Neural progenitor cell (in vitro differentiated cells): ENCODE data around the gene PTPRN2.

Experiments
- EZH2 ChIP-seq: fragments of 200-600 bp; sonication (generic); IDR thresholded peaks from 2 replicates; pipeline ENCODE4 v1.6.1; 2017; ENCODE audit warnings: antibody characterized with exemption, mild to moderate bottlenecking, moderate library complexity
- EZH2phosphoT487 ChIP-seq: fragments of 200-600 bp; sonication (generic); IDR thresholded peaks from 2 replicates; pipeline ENCODE4 v1.6.1; 2017; ENCODE audit warnings: antibody characterized with exemption
- TF ChIP-seq, protein P1 (sequence below): fragments of 200-600 bp; sonication (generic); IDR thresholded peaks from 2 replicates; pipeline ENCODE4 v1.5.1; 2017; ENCODE audit warnings: antibody characterized with exemption, mild to moderate bottlenecking

- TF ChIP-seq EZH2phosphoT487 = no peak
- TF ChIP-seq, protein P1, sequence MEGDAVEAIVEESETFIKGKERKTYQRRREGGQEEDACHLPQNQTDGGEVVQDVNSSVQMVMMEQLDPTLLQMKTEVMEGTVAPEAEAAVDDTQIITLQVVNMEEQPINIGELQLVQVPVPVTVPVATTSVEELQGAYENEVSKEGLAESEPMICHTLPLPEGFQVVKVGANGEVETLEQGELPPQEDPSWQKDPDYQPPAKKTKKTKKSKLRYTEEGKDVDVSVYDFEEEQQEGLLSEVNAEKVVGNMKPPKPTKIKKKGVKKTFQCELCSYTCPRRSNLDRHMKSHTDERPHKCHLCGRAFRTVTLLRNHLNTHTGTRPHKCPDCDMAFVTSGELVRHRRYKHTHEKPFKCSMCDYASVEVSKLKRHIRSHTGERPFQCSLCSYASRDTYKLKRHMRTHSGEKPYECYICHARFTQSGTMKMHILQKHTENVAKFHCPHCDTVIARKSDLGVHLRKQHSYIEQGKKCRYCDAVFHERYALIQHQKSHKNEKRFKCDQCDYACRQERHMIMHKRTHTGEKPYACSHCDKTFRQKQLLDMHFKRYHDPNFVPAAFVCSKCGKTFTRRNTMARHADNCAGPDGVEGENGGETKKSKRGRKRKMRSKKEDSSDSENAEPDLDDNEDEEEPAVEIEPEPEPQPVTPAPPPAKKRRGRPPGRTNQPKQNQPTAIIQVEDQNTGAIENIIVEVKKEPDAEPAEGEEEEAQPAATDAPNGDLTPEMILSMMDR = no peak
- no peak for TF ChIP-seq EZH2
Measured at GRCh38 chr7:158235862-158236261, 351.8 kb downstream of the PTPRN2 start.
